T47D (cell line): ENCODE measurements around the gene STX7.

Source experiments
- DNase-seq, 2 experiments: peaks; one replicate each; pipeline versions ENCODE4 v3.0.0 to v3.0.0-alpha.2; 2011 to 2012; ENCODE audit warnings: low read depth in 1 of 2, low spot score in 1 of 2
- JUND ChIP-seq: IDR thresholded peaks from 2 replicates; pipeline ENCODE4 v1.6.1; 2012; ENCODE audit warnings: low read depth
- in situ Hi-C: cut with HindIII; loops from 2 replicates; pipeline ENCODE4 v1.10.0; 2016; ENCODE audit warnings: low sequenced_read_pairs, low pct_unique_long_range_greater_than_20kb

STX7 gene

DNA sequence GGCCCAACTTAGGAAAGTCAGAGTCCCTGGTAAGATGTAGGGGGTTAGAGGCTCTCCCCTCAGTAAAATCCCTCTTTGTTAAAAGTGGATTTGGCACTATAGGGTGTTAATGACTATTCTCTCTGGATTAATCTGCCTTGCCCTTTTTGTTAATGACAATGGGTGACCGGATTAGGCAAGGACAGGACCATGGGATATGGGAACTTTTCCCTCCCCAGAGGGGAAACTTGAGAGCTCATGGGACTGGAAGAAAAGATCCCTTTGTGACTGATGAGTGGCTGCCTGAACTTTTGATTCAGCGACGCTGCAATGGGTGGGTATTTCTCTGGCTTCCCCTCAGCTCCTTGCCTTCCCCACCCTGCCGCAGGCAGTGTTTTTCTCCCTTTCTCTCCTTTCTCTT, 12.9 kb upstream of the STX7 start:
- in situ Hi-C loops: no loop called here
- no peak for DNase-seq
- no peak for TF ChIP-seq JUND

GRCh38 chr6:132524646-132525045, 11.7 kb upstream of the STX7 start:
- in situ Hi-C loops: no loop called here
- TF ChIP-seq JUND: no peak
- DNase-seq: no peak

- in situ Hi-C loops: no loop called here
- no peak for TF ChIP-seq JUND
- no peak for DNase-seq
These were observed 8.0 kb upstream of the STX7 start for GRCh38 chr6:132520953-132521352.

- in situ Hi-C loops: no loop called here
- no peak for TF ChIP-seq JUND
- no peak for DNase-seq
These were observed 2.5 kb upstream of the STX7 start for GRCh38 chr6:132515386-132515785.

- DNase-seq: no peak
- in situ Hi-C loops: no loop called here
- TF ChIP-seq JUND: no peak
These were observed 1.1 kb upstream of the STX7 start for GRCh38 chr6:132513831-132514545.

GRCh38 chr6:132512342-132512637, 626 bp downstream of the STX7 start:
- no peak for DNase-seq
- in situ Hi-C loops: no loop called here

GRCh38 chr6:132511831-132512220, 1.1 kb downstream of the STX7 start:
- TF ChIP-seq JUND: no peak
- in situ Hi-C loops: no loop called here
- no peak for DNase-seq

More at GRCh38 chr6:132512342-132512637, 626 bp downstream of the STX7 start:
- no peak for TF ChIP-seq JUND

- in situ Hi-C loops: no loop called here
These were observed 1.6 kb downstream of the STX7 start for GRCh38 chr6:132511210-132511830.

DNA sequence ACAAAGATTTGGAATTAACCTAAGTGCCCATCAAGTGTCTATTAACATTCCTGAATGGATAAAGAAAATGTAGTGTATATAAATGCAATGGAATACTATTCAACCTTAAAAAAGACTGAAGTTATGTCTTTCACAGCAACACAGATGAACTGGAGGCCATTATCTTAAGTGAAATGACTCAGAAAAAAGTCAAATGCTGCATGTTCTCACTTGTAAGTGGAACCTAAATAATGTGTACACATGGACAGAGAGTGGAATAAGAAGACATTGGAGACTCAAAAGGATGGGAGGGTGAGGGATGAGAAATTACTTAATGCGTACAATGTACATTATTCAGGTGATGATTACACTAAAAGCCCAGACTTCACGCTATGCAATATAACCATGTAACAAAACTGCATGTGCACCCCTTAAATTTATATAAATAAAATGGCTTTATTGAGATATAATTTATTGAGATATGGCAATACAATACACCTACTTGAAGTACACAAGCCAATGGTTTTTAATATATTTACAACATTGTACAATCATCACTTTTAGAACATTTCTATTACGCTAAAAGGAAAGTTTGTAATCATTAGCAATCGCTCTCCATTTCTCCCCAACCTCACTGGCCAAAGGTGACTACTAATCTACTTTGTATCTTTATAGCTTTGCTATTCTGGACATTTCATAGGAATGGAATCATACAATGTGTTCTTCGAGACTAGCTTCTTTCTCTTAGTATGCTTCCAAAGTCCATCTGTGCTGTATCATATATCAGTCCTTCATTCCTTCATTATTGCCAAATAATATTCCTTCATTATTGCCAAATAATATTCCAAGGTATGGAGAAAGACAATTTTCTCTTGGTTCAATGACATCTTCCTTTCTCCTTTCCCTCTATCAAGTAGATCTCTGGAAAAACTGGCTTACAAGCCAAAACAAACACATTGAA, 5.8 kb downstream of the STX7 start:
- in situ Hi-C loops: no loop called here

More at GRCh38 chr6:132511210-132511830, 1.6 kb downstream of the STX7 start:
- TF ChIP-seq JUND: no peak
- DNase-seq: no peak

GRCh38 chr6:132506461-132506860, 6.5 kb downstream of the STX7 start:
- no peak for DNase-seq
- no peak for TF ChIP-seq JUND
- in situ Hi-C loops: no loop called here

More for the DNA sequence above, 5.8 kb downstream of the STX7 start:
- no peak for DNase-seq
- TF ChIP-seq JUND: no peak

GRCh38 chr6:132505158-132505557, 7.8 kb downstream of the STX7 start:
- DNase-seq: no peak
- in situ Hi-C loops: no loop called here
- no peak for TF ChIP-seq JUND

GRCh38 chr6:132504757-132505156, 8.2 kb downstream of the STX7 start:
- DNase-seq: no peak
- no peak for TF ChIP-seq JUND
- in situ Hi-C loops: no loop called here

DNA sequence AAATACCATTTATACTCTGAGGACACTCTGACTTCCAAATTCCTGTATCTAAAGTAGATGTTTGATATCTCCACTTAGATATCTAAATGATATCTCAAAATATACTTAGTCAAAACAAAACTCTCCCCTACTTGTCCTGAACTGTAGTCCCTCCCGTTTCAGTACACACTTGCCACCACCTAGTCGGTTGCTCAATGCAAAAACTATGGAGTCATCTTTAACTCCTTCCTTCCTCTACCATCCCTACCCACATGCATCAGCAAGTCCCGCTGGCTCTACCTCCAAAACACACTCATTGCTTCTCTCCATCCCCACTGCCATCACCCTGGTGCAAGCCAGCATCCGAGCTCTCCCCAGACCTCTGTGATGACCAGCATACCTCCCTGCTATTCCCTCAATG, 13.2 kb downstream of the STX7 start:
- in situ Hi-C loops: no loop called here
- no peak for TF ChIP-seq JUND
- DNase-seq: no peak
